GM21619 (cell line): ENCODE results near the gene CHCHD6.

Source experiments
- ATAC-seq: cut with Tn5 transposase; IDR thresholded peaks from one replicate; pipeline ENCODE4 v1.9.1; 2021; ENCODE audit not compliant: unreplicated experiment

The CHCHD6 gene

DNA sequence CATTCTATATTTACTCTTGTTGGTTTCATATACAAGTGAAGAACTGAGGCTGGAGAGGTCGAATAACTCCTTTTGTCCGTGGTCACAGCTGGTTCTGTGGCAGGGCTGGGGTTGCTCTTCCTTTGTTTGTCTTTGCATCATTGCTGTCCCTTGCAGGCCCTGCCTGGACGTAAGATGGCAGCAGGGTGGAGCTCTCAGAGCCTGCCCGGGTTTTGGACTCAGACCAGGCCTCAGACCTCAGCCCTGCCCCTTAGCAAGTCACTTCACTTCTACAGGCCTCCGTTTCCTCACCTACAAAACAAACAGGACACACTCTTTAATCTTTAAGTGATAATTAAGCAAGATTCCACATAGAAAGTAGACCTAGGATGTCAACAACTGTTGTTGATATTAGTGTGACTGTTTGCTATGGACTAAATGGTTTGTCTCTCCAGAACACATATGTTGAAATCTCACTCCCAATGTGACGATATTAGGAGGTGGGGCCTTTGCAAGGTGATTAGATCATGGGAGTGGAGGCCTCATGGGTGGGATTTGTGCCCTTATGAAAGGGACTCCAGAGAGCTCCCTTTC lies 213.3 kb downstream of the CHCHD6 start:
- ATAC-seq = no peak

DNA sequence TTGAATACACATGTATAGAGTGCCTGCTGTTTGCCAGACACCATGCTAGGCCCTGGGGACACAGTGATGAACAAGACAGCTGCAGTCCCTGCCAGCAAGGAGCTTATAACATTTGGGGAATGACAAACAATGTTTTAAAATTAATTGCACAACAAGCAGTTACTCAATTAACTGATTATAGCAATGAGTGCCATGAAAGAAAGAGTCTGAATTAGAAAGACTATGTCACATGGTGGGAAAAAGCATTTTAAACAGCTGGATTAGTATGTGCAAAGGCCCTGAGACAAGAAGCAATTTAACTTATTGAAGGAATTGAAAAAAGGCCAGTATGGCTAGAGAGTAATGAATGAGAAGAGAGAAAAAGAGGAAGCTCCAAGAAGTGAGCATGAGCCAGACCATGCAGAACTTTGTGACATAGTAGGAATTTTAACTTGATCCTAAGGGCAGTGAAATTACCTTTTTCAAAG lies 214.3 kb downstream of the CHCHD6 start:
- no peak for ATAC-seq

DNA sequence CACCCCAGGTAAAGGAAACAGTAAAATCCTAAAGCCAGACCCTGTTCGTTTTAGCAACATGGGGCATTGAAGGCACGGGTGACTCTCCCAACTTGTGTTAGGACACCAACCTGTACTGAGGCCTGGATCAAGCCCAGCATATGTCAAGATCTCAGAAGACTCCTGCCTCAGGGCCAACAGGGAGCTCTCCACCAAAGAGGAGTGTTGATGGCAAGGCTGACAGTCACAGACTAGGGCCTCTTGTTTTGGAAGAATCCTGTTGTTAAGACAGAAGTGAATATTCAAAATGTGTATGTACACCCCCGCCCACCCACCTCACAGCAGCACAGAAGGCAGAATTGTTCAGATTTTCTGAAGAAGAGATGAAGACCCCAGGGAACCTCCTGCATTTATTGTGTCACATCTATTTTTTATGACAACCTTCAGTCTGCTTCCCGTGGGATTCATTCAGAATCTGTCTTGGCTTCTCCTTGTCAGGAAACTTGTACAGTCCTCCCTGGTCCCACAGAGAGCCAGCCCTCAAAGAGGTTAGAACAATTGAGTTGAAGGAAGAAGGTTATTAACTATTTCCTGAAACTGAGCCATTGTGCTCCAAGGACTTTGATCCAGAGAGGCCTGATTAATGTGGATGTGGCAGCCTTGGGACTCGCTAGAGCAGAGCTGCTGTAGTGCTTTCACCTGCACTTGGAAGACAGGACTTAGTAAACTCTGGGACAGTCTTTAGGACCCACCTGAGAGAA lies 217.2 kb downstream of the CHCHD6 start:
- no peak for ATAC-seq

DNA sequence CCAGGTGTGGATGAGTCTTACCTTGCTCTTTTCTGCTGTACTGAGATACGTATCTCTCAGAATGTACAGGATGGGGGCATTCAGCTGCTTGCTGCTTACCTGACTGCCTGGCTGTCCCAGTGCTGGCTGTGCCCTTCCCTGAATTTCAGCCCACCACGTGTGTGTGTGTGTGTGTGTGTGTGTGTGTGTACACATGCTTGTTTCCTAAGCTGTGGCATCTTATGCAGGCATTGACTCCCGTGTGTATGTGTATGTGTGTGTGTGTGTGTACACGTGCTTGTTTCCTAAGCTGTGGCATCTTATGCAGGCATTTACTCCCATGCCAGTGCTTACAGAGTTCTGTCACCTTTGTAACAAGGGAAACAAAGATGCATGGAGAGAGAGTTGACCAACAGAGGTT lies 218.4 kb downstream of the CHCHD6 start:
- ATAC-seq = no peak

DNA sequence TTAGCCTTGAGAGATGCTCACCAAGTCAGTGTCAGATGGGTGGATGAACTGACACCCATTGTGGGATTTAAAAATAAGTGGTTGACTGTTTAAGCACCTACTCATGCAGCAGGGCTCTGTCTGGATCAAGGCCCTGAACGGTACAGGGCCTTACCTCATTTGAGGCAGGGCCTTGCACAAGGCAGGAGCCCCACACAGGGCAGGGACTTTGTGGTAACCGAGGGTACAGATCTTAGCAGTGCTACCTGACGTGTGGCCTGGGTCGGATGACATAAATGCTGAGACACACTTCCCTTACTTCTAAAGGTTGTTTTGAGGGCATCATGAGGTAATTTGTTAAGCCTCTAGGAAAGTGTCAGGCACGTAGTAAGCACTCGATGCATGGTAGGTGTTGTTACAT lies 219.4 kb downstream of the CHCHD6 start:
- no peak for ATAC-seq

DNA sequence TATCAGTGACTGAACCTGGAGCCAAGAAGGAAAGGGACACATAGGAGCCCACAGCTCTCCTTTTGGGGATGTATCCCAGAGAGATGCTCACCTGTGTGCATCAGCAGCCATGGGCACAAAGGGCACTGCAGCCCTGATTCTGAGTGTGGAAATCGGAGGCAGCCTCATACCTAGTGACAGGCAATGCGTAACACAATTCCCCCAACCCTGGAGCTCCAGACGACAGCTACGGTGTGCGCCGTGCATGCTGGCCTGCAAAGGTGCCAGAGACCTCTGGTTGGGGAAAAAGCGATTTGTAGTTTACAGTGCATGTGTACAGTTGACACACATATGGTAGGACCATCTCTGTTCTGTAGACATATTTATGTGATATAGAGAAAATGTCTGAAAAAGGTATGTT lies 219.9 kb downstream of the CHCHD6 start:
- no peak for ATAC-seq

DNA sequence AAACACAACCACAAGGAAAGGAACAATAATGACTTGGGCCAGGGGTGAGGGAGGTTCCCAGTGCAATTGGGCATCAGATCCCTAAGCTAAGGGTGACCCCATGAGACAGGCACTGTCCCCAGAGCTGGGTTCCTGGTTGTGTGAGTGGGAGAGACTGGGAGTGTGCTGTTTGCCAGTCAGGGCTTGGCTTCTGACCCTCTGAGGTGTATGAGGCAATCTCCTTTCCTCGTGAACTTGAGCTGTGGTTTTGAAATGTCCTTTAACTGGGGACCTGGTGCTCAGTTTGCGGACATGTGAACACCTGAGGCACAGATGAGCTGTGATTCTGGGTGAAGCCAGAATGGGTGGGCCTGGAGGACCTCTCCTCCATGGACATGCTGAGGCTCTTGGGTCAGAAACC lies 220.4 kb downstream of the CHCHD6 start:
- no peak for ATAC-seq

DNA sequence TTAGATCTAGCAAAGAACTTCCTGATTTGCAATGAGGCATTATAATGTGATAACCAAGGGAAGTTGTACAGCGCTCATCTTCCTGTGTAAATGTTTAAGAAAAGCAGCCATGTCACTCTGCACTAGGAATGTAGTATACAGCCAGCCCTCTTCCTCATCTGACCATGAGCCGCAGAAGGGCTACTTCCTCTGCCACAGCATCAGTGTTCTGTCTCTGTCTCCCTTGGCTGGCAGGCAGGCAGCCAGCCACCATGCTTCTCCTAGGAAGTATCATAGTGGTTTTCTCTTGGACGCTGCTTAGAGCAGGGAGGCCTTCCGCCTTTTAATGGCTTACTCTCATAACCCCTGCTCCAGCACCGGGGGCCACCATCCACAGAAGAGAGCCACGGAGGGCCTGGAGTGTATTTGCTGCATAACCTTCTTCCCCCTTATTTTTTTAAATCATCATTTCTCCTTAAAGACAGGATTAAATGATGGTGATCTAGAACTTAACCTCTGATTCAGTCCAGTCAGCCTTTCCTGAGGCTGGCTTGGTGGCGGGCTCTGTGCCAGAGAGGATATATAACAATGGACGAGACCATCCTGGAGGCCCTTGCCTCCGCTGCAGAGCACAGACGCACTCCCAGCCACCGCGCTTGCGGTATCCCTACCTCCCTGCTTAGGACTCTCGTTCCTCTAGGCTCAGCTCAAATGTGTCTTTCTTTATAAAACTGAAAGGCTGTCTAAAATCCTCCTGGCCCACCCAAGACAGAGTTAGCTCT lies 221.6 kb downstream of the CHCHD6 start:
- ATAC-seq = no peak

DNA sequence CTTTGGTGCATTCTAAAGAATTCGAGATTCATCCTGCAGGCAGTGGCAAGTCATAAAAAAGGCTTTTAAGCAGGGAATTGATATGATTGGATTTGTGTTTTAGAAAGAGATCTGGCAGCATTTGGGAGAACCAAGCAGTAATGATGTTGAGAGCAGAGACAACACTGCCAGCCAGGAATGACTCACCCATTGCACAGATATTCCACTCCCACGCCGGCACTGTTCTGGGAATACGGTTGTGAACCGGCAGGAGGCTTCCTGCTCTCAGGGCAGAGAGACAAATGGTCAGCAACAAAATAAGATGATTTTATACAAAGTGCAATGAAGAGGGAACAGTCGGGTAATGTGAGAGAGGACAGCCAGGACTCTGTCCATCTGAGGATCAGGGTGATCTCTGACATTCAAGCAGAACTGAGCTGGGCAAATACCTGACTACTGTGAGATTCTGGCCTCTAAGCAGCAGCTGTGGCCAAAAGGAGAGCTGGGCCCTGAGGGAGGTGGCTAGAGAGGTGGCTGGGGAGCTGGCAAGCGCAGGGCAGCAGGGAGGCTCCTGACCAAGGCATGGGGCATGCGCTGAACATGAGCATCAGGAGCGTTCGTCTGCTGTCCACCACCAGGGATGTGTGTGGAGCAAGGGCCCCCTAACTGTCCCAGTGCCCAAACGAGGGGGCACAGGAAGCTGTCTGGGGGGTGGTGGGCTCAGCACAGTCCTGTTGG lies 222.8 kb downstream of the CHCHD6 start:
- no peak for ATAC-seq

DNA sequence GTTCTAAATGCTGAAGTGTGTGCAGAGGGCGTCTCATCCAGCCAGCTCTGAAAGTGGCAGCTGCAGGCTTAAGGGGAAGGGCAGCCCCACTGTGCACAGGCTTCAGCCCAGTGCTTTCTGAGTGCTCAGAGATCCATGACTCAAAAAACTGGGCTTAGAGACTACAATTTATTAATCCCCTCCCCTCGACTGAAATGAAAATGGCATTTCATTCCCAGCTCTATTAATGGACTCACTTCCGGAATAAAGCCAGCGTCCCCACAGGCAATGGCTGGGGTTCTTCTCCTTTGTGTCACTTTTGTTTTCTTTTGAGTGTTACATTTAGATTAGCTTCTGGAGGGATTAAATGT lies 223.3 kb downstream of the CHCHD6 start:
- ATAC-seq = no peak

DNA sequence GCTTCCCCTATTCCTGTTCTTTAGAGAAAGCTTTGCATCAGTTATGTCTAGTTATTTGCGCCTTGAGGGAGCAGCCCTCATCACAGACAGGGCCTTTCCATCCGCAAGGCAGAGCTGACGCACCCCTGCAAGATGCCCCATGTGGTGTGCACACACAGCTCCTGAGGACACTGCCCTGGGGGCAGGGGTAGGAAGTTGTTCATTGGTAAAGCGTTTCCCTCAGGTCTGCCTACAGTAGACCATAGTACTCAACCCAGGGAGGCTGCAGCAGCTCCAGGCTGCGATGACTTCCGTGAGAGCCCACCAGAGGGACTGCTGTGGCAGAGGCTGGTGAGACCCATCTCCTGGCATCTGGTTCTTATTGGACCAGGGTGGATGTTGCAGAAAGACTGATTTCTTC lies 223.8 kb downstream of the CHCHD6 start:
- ATAC-seq = no peak

DNA sequence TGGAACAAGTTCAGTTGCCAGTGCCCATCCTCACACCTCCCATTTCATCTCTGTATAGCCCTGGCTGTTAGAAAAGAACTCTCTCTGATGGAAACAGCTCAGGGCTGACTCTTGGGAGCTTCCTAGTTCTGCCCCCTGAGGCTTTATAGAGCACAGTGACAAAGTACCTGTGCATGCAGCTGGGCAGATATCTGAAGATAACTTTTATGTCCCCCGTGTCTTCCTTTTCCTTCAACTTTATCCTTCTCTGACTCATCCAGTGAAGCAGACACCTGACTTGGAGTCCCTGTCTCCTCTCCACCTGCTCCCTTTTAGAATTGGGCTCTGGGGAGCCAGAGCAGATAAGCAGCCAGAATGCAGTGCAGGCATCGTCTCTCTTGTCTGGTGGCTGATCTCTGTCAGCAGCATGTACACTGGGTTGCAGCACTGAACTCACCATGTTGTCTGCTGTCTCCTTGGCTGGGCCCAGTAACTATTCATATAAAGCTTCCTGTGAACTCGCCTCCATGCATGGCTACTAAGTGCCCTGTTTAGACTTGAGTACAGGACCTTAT lies 225.0 kb downstream of the CHCHD6 start:
- no peak for ATAC-seq

DNA sequence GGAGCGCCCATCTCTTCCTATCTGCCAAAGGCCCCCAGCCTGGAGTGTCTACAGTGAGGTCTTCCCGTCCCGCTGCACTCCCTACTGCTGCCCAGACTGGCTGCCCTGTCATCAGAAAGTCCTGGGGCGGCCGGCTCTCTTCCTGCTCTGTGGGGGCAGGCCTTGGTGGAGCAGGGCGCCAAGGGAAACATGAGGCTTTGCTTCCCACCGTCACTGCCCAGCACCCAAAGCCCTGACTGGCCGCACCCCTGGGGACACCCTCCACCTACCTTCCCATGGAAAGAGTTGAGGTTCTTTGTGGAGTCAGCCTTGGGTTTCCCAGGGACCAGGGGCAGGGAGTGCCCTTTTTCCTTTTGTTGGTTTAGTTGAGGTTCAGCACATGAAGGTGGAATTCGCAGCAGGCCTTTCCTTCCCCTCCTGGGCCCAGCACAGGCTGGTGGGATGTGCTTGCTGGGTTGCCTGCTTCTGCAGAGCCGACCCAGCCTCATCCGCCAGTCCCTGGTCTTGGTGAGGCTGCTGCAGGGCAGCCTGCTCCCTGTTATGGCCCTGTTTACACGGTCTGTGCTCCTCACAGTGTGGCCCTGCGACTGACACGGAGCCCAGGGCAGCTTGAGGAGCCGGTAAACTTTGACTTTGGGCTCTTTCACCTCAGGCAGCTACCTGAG lies 227.0 kb downstream of the CHCHD6 start:
- ATAC-seq = no peak

DNA sequence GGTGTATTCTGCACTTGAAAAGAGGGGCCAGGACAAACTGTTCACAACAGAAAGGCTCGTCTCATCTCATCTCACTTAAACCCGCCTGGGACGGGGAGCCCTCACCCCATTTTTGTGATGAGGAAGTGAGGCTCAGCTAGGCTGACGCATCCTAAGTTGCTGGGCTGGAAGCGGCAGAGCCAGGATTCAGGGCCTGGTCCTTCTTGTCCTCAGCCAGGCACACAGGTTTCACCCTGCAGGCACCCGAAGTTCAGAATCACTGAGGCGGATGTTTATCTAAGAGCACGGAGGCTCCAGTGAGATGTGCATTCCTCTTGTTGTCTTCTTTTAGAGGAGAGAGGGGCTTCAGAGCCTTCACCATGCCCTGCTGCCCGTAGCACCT lies 227.8 kb downstream of the CHCHD6 start:
- ATAC-seq = no peak

DNA sequence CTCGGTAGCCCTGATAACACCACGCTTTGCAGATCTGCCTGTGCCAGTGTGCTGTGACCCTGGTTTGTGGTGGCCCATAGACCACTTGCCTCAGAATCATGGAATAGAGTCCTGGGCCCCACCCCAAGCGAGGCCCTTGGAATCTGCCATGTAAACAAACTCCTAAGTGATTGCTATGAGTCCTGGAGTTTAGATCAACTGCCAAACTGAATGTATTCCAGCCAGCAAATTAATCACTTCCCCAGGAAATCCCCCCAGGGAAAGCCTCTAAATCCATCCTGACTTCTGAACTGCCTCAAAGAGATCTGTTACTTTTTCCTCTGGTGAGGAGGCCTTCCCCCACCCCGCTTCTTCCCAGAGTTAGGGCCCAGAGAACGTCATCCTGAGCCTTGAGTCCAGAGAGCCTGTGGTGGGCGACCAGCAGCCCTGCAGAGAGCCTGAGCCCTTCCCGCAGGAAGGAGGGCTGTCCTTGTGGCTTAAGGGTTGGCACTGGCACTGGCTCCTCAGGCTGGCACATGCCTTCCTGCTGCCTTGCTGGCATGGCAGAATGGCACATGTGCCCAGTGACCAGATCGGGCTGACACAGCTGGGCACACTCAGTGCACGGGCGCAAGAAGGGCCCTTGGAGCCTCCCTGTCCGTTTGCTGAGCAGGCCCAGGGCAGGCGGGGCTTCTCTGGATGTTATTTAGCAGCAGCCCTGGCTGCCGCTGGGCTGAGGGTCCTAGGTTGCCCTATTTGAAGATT lies 228.3 kb downstream of the CHCHD6 start:
- no peak for ATAC-seq

DNA sequence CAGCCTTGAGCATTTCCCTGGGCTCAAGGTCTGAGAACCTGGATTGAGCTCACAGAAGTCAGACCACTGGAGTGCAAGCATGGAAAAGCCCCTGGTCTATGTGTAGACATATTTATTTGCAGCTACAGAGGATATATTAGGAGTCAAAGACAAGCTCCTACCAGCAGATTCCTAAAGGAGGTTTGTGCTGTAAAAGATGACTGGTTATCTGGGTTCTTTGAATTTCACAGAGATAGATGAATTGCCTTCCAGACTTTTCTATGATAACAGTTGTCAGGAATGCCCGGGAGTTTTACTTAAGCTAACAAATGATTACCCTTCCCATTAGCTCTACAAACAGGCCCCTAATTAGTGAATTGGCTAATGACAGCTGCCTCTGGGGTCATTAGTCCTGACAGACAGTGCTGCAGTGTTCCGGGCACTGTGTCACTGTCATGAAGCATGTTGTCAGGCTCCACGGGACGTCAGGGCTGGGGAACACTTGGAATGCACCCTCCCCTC lies 230.0 kb downstream of the CHCHD6 start:
- no peak for ATAC-seq

DNA sequence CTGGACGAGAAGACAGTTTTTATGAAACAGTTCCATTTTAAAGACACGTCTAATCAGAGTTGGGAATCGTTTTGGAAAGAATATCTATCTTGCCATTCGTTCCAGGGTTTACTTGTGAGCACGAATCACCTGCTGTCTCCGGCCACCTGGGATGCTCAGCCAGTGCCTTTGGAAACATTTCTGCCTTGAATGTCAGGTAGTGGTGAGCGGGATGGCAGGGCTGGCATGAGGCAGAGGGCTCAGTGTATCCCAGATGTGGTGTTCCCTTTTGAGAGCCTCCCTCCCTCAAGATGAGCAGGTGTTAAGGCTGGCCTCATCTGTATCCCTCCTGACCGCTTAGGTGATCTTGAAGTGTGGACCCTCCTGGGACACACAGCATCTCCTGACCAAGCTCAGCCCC lies 231.0 kb downstream of the CHCHD6 start:
- no peak for ATAC-seq

DNA sequence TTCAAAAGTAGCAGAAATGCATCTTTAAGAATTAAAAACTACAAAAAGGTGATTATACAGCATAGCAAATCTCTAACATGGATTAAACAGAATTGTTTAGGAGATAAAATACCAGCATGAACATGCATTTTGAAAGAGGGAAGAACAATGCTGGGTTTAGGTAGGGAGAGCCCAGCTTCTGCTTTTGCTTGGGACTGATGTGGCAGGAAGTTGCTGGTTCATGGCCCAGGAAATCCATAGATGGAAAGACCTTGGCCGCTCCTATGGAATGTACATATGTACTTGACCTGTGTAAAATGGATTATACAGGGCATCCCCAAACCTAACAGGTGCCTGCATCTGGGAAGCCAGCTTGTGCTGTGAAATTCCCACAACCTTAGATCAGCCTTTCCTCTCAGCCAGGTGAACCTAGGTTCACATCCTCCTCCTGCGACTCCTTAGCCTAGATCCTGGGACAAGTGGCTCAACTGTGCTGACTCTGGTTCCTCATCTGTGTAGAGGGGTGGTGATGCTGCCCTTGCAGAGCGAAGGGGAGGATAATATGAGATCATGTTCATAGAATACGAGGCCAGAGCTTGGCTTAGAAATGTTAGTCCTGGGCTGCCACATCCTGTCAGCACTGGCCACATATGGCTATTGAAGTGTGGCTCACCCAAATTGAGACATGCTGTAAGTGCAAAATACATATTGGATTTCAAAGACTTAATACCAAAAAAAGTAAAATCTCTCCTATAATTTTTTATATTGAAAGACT lies 231.9 kb downstream of the CHCHD6 start:
- ATAC-seq = no peak

DNA sequence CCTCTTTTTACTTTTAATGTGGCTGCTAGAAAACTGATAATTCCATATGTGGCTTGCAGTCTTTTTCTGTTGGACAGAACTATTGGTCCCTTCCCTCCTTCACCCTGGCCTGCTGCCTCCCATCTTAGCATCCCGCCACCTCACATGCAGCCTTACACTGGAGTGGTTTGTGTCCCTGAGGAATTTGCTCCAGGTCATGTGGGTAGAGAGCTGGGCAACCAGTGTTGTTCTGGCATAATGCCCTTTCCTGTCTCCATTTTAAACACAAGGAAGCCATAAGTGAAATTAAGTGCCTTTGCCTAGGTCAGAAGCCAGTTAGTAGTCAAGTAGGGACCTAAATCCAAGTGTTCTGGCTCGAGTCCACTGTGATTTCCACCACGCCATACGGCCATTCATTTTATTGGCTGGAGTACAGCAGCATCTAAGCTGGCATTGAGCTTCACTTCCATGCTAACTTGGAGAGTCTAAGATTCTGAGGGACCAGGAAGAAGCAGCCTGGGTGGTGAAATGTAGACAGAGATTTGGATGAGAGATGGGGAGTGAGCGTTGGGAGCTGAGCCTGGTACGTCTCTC lies 232.9 kb downstream of the CHCHD6 start:
- ATAC-seq = no peak
